ENCODE measurements around the gene AFF3.
"Not testable (repeated sequence)": the region's sequence is repeated elsewhere in the genome, so short reads cannot be mapped to it uniquely, and the experiment has no call there.

AFF3 gene

GRCh38 chr2:99957332-99958133, 184.9 kb downstream of the AFF3 start:
- no peak for DNase-seq

GRCh38 chr2:99956232-99957030, 186.0 kb downstream of the AFF3 start:
- no peak for DNase-seq

GRCh38 chr2:99953750-99954149, 188.6 kb downstream of the AFF3 start:
- no peak for DNase-seq

GRCh38 chr2:99949963-99950362, 192.4 kb downstream of the AFF3 start:
- DNase-seq = no peak

- no peak for DNase-seq
Observed at GRCh38 chr2:99949530-99949929, 192.9 kb downstream of the AFF3 start.

GRCh38 chr2:99948010-99948409, 194.4 kb downstream of the AFF3 start:
- DNase-seq = no peak

- DNase-seq = not testable (repeated sequence)
Observed at GRCh38 chr2:99947366-99947765, 195.0 kb downstream of the AFF3 start.

GRCh38 chr2:99944019-99944418, 198.4 kb downstream of the AFF3 start:
- no peak for DNase-seq

GRCh38 chr2:99942561-99943347, 199.6 kb downstream of the AFF3 start:
- DNase-seq = no peak

- no peak for DNase-seq
Observed at GRCh38 chr2:99940963-99941362, 201.4 kb downstream of the AFF3 start.

- no peak for DNase-seq
Observed at GRCh38 chr2:99939135-99939534, 203.3 kb downstream of the AFF3 start.

GRCh38 chr2:99938250-99938649, 204.1 kb downstream of the AFF3 start:
- DNase-seq = no peak

GRCh38 chr2:99936065-99936464, 206.3 kb downstream of the AFF3 start:
- DNase-seq = no peak

GRCh38 chr2:99935662-99936061, 206.7 kb downstream of the AFF3 start:
- DNase-seq = no peak

- no peak for DNase-seq
Observed at GRCh38 chr2:99933894-99934650, 208.3 kb downstream of the AFF3 start.

GRCh38 chr2:99933491-99933890, 208.9 kb downstream of the AFF3 start:
- not testable (repeated sequence) for DNase-seq

GRCh38 chr2:99928470-99929053, 213.8 kb downstream of the AFF3 start:
- no peak for DNase-seq

GRCh38 chr2:99927690-99928207, 214.6 kb downstream of the AFF3 start:
- not testable (repeated sequence) for DNase-seq

GRCh38 chr2:99926986-99927385, 215.4 kb downstream of the AFF3 start:
- no peak for DNase-seq

GRCh38 chr2:99925960-99926359, 216.4 kb downstream of the AFF3 start:
- DNase-seq = no peak

- DNase-seq = no peak
Observed at GRCh38 chr2:99922664-99923063, 219.7 kb downstream of the AFF3 start.

- no peak for DNase-seq
Observed at GRCh38 chr2:99921903-99922302, 220.5 kb downstream of the AFF3 start.
